Fibroblast of lung (primary cell): ENCODE results near the gene GHR. TPM values are rescaled to one million over a fixed set of nuclear protein-coding genes. Genes with fewer than 3 reads are reported as not detected.
A peak's percentile ranks its signal among the peaks of the same experiment; 100 is the strongest.

Experiments
- DNase-seq, 2 donors: peaks; one replicate each; pipeline versions ENCODE4 v3.0.0 to v3.0.0-alpha.2; 2010; ENCODE audit warnings: low read depth in 2 of 2
- H2AFZ ChIP-seq: 2 replicates; pipeline ENCODE4 v1.5.1; 2012; ENCODE audit warnings: low read length, control low read depth, inconsistent platforms
- H3K27ac ChIP-seq: 2 replicates; pipeline ENCODE4 v1.5.1; 2011; ENCODE audit warnings: low read length, control low read depth; ENCODE audit not compliant: insufficient read depth
- H3K27me3 ChIP-seq: 2 replicates; pipeline ENCODE4 v1.5.1; 2011; ENCODE audit warnings: mild to moderate bottlenecking, low read length; ENCODE audit not compliant: control insufficient read depth, insufficient read depth
- H3K36me3 ChIP-seq: 2 replicates; pipeline ENCODE4 v1.5.1; 2011; ENCODE audit warnings: low read length; ENCODE audit not compliant: control insufficient read depth, insufficient read depth
- H3K4me1 ChIP-seq: 2 replicates; pipeline ENCODE4 v1.5.1; 2011; ENCODE audit warnings: low read length; ENCODE audit not compliant: control insufficient read depth, insufficient read depth; ENCODE audit errors: extremely low read depth
- H3K4me2 ChIP-seq: 2 replicates; pipeline ENCODE4 v1.5.1; 2011; ENCODE audit warnings: low read length, control low read depth; ENCODE audit not compliant: insufficient read depth; ENCODE audit errors: extremely low read depth
- H3K4me3 ChIP-seq, 4 experiments: fragments of 200-600 bp in 1 of 4; sonication (generic) in 1 of 4; replicated peaks in 1 of 4; 2 replicates each; pipeline ENCODE4 v1.5.1; 2011 to 2016; ENCODE audit warnings: low read length in 4 of 4, low read depth in 3 of 4, mild to moderate bottlenecking in 3 of 4, control low read depth in 2 of 4, inconsistent platforms in 1 of 4, mixed read lengths in 1 of 4; ENCODE audit not compliant: insufficient read depth in 1 of 4; ENCODE audit errors: control extremely low read depth in 1 of 4
- H3K79me2 ChIP-seq: 2 replicates; pipeline ENCODE4 v1.5.1; 2012; ENCODE audit warnings: mild to moderate bottlenecking, low read length, inconsistent platforms; ENCODE audit not compliant: control insufficient read depth, insufficient read depth
- H3K9ac ChIP-seq: 2 replicates; pipeline ENCODE4 v1.5.1; 2011; ENCODE audit warnings: mild to moderate bottlenecking, low read length, control low read depth; ENCODE audit not compliant: insufficient read depth
- H3K9me3 ChIP-seq: 2 replicates; pipeline ENCODE4 v1.5.1; 2012; ENCODE audit warnings: low read depth, low read length; ENCODE audit not compliant: control insufficient read depth, insufficient read depth
- H4K20me1 ChIP-seq: 2 replicates; pipeline ENCODE4 v1.5.1; 2011; ENCODE audit warnings: low read length; ENCODE audit not compliant: control insufficient read depth, insufficient read depth; ENCODE audit errors: extremely low read depth
- EZH2 ChIP-seq: IDR thresholded peaks from 2 replicates; pipeline ENCODE4 v1.5.1; 2012; ENCODE audit warnings: low read length, control low read depth, mild to moderate bottlenecking; ENCODE audit errors: missing control alignments
- polyA plus RNA-seq, 2 donors: library from polyadenylated mRNA; depleted of rRNA in 1 of 2; stranded (reverse) in 1 of 2; unstranded in 1 of 2; fragments of >200 nt; gene quantifications; 2 replicates each; pipeline ENCODE4 v1.2.1, GENCODE V29; 2011 to 2012; ENCODE audit warnings: missing spikeins in 1 of 2
- total RNA-seq: library from RNA; depleted of rRNA; stranded (reverse); fragments of >200 nt; gene quantifications from 2 replicates; pipeline ENCODE4 v1.2.1, GENCODE V29; 2014
- TF ChIP-seq, protein P1 (sequence below), 2 donors: IDR thresholded peaks in 1 of 2; conservative IDR thresholded peaks in 1 of 2; 1 replicate in 1 of 2; 2 replicates in 1 of 2; pipeline ENCODE4 v1.5.1; 2011 to 2012; ENCODE audit warnings: low read length in 2 of 2, control low read depth in 1 of 2, inconsistent platforms in 1 of 2, low read depth in 1 of 2, mild to moderate bottlenecking in 1 of 2

The GHR gene
- total and polyA plus RNA-seq, 2 donors (not counting 1 experiment from before 2014, with no cell fraction given), result 2.3 to 2.4 TPM

DNA sequence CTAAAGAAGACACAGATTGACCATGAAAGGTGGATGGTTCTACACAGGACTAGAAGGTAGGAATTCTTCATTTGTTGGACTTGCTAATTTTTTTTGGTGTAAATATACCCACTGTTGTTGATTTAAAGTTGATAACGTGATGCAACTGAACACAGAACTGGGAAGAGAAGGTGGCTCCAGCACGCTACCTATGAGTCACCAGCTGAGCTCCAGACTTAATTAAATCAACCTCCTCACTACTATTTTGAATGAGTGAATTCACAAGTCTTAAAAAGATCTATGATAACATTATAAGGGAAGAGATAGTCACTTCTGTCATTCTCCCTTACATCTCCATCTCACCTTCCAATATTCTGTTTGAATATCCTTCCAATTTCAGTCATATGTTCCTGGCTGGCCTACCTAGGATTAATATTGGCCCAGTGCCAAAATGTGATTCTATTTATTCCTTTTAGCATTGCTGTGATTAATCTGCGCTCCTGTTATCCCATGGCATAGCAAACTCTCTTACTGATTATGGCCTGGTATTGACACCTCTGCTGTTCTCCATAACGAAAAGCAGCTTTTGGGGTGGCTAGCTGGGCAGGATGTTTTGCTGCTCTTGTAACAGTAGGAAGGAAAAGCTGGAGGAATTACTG, 197.5 kb downstream of the GHR start:
- Histone ChIP-seq H3K4me2 (no peak overlapping the region), H3K4me3 (no peak overlapping the region), H3K4me1 (peaks cover 2% of the 10 kb centered on the region), H3K27ac (no peak overlapping the region), H4K20me1 (peaks cover 1% of the 10 kb centered on the region), H3K9ac (no peak overlapping the region), H3K9me3 (no peaks in the 10 kb centered on the region), H3K27me3 (no peaks in the 10 kb centered on the region), H3K79me2 (no peaks in the 10 kb centered on the region), H2AFZ (no peak overlapping the region), H3K36me3 (no peaks in the 10 kb centered on the region)
- TF ChIP-seq, protein P1, sequence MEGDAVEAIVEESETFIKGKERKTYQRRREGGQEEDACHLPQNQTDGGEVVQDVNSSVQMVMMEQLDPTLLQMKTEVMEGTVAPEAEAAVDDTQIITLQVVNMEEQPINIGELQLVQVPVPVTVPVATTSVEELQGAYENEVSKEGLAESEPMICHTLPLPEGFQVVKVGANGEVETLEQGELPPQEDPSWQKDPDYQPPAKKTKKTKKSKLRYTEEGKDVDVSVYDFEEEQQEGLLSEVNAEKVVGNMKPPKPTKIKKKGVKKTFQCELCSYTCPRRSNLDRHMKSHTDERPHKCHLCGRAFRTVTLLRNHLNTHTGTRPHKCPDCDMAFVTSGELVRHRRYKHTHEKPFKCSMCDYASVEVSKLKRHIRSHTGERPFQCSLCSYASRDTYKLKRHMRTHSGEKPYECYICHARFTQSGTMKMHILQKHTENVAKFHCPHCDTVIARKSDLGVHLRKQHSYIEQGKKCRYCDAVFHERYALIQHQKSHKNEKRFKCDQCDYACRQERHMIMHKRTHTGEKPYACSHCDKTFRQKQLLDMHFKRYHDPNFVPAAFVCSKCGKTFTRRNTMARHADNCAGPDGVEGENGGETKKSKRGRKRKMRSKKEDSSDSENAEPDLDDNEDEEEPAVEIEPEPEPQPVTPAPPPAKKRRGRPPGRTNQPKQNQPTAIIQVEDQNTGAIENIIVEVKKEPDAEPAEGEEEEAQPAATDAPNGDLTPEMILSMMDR (conservative IDR thresholded peaks at IDR 0.05 in 1 of 2, IDR thresholded peaks at IDR 0.05 in 1 of 2; ENCODE audit: low read depth in 1 of 2, low read length in 2 of 2), result no peak
- TF ChIP-seq EZH2, result no peak
- peak in 1 of 2 donors; percentile 24 for DNase-seq

GRCh38 chr5:42621242-42621641, 198.0 kb downstream of the GHR start:
- Histone ChIP-seq H3K27ac (no peak overlapping the region), H2AFZ (no peak overlapping the region), H3K27me3 (no peaks in the 10 kb centered on the region), H3K9ac (no peak overlapping the region), H3K4me1 (peaks cover 2% of the 10 kb centered on the region), H3K79me2 (no peaks in the 10 kb centered on the region), H4K20me1 (peaks cover 1% of the 10 kb centered on the region), H3K36me3 (no peaks in the 10 kb centered on the region), H3K9me3 (no peaks in the 10 kb centered on the region), H3K4me3 (no peak overlapping the region), H3K4me2 (no peak overlapping the region)
- DNase-seq, result peak in 1 of 2 donors; percentile 24
- TF ChIP-seq, protein P1 (conservative IDR thresholded peaks at IDR 0.05 in 1 of 2, IDR thresholded peaks at IDR 0.05 in 1 of 2; ENCODE audit: low read depth in 1 of 2, low read length in 2 of 2), result no peak

DNA sequence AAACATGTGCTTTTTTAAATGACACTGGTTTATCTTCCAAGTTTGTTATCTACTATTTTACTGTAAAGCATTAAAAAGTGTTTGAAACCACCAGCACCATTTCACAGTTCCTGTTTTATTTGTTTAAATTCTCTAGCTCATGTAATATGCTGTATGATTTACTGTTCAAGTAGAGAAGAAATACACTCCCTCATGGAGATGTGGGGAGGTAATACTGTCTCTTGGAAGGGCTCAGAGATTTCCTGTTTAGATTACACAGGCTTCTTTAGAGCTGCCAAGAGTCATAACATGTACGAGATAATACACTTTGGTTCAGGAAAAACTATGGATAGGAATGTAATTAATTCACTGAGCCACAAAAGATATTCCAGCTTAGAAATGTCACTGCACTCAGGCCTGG, 198.4 kb downstream of the GHR start:
- Histone ChIP-seq H3K4me3 (no peak overlapping the region), H3K36me3 (no peaks in the 10 kb centered on the region), H4K20me1 (peaks cover 1% of the 10 kb centered on the region), H3K27me3 (no peaks in the 10 kb centered on the region), H2AFZ (no peak overlapping the region), H3K9me3 (no peaks in the 10 kb centered on the region), H3K27ac (no peak overlapping the region), H3K4me2 (no peak overlapping the region), H3K79me2 (no peaks in the 10 kb centered on the region), H3K9ac (no peak overlapping the region), H3K4me1 (peaks cover 2% of the 10 kb centered on the region)
- DNase-seq, result peak; percentile 49 to 55
- TF ChIP-seq, protein P1 (conservative IDR thresholded peaks at IDR 0.05 in 1 of 2, IDR thresholded peaks at IDR 0.05 in 1 of 2; ENCODE audit: low read depth in 1 of 2, low read length in 2 of 2), result no peak
- no peak for TF ChIP-seq EZH2
